Mucosa of descending colon (tissue), 3 donors: ENCODE data around the gene CMTR1. TPM values are rescaled to one million over a fixed set of nuclear protein-coding genes. Genes with fewer than 3 reads are reported as not detected.
A peak's percentile ranks its signal among the peaks of the same experiment; 100 is the strongest.

Experiments used
- ATAC-seq: fragments of 200-7000 bp; cut with Tn5 transposase; one replicate; pipeline ENCODE4 v1.9.1; 2020; ENCODE audit warnings: mild to moderate bottlenecking, moderate library complexity
- DNase-seq, 3 donors: peaks; one replicate each; pipeline ENCODE4 v3.0.0-alpha.2; 2020
- H3K36me3 ChIP-seq: fragments of 200-600 bp; one replicate; pipeline ENCODE4 v1.8.0; 2021; ENCODE audit warnings: low read depth, mild to moderate bottlenecking
- H3K4me1 ChIP-seq: fragments of 200-600 bp; one replicate; pipeline ENCODE4 v1.8.0; 2021; ENCODE audit warnings: low read depth, mild to moderate bottlenecking
- H3K4me3 ChIP-seq: fragments of 200-600 bp; one replicate; pipeline ENCODE4 v1.8.0; 2021; ENCODE audit warnings: mild to moderate bottlenecking
- H3K9me3 ChIP-seq: fragments of 200-600 bp; one replicate; pipeline ENCODE4 v1.8.0; 2021; ENCODE audit warnings: mild to moderate bottlenecking
- intact Hi-C, 2 donors: fragments of 100-400 bp; cut with DNase I in 1 of 2; cut with micrococcal nuclease in 1 of 2; formaldehyde crosslinking; loops; one replicate each; pipeline versions ENCODE4 v1.11.0 to v1.11.1; 2022; cut with DNase I, micrococcal nuclease
- total RNA-seq, 3 donors: library from RNA; stranded (reverse); fragmentation: NEBNext Ultra II Directional in 2 of 3; extraction: Animal tissue kit (Norgen Biotek cat#: 25700) in 2 of 3; gene quantifications; one replicate each; pipeline versions ENCODE4 v1.2.1 to v1.2.4, GENCODE V29; 2021 to 2023
- TF ChIP-seq, protein P1 (sequence below): fragments of 200-600 bp; IDR thresholded peaks from one replicate; pipeline ENCODE4 v1.8.0; 2022; ENCODE audit warnings: antibody characterized with exemption, mild to moderate bottlenecking
- donor health status: DM: no; HTN: no; CAD: no; lungs with moderate emphysema.
- donor health status: DM: no; HTN: no; CAD: no.
- donor health status: DM: no; HTN: yes; CAD: no.

The CMTR1 gene
- total RNA-seq, 3 donors from 2014 or later = 26.1 to 49.8 (median 27.5) TPM

DNA sequence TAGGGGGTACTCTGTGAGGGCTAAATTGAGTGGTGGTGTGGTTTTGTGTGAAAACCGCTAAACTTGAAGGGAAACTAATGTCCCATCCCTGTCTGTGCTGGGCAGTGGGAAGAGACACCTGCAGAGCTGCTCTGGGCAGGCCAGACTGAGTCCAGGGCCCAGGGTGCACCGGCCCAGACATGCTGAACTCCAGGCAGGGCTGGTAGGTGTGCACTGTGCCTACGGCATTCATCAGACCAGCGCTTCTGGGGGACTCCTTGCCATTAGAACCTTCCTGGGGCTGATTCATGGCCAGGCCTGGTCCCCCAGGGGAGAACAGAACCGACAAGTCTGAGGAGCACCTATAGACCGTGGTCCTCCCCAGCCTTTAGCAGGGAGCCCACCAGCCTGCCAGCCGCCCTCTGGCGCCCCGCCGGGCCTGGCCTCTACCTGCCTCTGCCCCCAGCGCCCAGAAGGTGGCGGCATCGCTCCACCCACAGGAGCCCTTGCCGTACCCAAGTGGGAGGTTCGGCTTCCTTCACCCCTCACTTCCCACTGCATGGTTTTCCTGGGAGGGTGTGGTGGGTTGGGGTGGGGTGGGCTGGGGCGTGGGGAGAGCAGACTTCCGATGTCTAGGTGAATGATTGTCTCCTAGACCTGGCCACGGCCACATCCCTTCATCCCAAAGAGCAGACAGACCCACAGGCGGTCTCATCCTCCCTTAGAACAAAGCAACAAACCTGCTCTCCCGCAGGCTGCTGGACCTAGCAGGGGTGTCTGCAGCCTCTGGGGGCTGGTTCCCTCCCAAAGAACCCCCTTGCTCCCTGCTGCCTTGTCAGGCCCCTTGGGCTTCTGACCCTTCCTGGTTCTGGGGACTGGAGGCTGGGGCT lies 51.1 kb downstream of the CMTR1 start:
- intact Hi-C loops = no loop called here
- Histone ChIP-seq H3K4me1 (no peaks in the 10 kb centered on the region), H3K4me3 (no peak overlapping the region), H3K36me3 (no peaks in the 10 kb centered on the region), H3K9me3 (no peaks in the 10 kb centered on the region)
- TF ChIP-seq, protein P1, sequence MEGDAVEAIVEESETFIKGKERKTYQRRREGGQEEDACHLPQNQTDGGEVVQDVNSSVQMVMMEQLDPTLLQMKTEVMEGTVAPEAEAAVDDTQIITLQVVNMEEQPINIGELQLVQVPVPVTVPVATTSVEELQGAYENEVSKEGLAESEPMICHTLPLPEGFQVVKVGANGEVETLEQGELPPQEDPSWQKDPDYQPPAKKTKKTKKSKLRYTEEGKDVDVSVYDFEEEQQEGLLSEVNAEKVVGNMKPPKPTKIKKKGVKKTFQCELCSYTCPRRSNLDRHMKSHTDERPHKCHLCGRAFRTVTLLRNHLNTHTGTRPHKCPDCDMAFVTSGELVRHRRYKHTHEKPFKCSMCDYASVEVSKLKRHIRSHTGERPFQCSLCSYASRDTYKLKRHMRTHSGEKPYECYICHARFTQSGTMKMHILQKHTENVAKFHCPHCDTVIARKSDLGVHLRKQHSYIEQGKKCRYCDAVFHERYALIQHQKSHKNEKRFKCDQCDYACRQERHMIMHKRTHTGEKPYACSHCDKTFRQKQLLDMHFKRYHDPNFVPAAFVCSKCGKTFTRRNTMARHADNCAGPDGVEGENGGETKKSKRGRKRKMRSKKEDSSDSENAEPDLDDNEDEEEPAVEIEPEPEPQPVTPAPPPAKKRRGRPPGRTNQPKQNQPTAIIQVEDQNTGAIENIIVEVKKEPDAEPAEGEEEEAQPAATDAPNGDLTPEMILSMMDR = peak; percentile 34
- peak; percentile 84 for ATAC-seq
- peak; percentile 58 to 74 (median 64) for DNase-seq

DNA sequence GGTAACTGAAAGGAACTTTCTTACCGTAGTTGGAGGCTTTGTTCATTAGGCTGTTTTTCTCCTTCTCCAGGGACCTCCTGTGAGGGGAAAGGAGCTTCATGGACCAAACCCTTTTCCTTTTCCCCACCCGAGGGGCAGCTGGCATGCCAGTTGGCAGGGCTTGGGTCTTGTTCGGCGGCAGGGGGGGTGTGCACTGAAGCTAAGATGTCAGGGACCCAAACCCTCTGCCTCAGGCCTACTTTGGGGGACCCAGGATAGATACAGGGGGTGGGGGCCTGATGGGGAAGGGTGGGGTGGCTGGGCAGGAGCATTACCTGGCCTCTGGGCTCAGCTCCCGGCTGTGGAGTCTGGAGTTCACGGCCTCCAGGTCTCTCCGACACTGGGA lies 51.8 kb downstream of the CMTR1 start:
- intact Hi-C loops = no loop called here
- TF ChIP-seq, protein P1 = no peak
- no peak for DNase-seq

GRCh38 chr6:37485291-37485702 lies 52.3 kb downstream of the CMTR1 start:
- H3K9me3 ChIP-seq = no peaks in the 10 kb centered on the region
- no peak for ATAC-seq
- H3K36me3 ChIP-seq = no peaks in the 10 kb centered on the region
- no peak overlapping the region for H3K4me3 ChIP-seq
- H3K4me1 ChIP-seq = no peaks in the 10 kb centered on the region
- TF ChIP-seq, protein P1 = no peak
- DNase-seq = no peak
- intact Hi-C loops = no loop called here

More for the DNA sequence above, 51.8 kb downstream of the CMTR1 start:
- no peak for ATAC-seq
- Histone ChIP-seq H3K9me3 (no peaks in the 10 kb centered on the region), H3K4me1 (no peaks in the 10 kb centered on the region), H3K36me3 (no peaks in the 10 kb centered on the region), H3K4me3 (no peak overlapping the region)

GRCh38 chr6:37486121-37486839 lies 53.3 kb downstream of the CMTR1 start:
- DNase-seq (no peak), ATAC-seq (no peak)
- TF ChIP-seq, protein P1 = no peak
- no peaks in the 10 kb centered on the region for H3K36me3 ChIP-seq
- no peak overlapping the region for H3K4me3 ChIP-seq
- H3K4me1 ChIP-seq = no peaks in the 10 kb centered on the region
- H3K9me3 ChIP-seq = no peaks in the 10 kb centered on the region
- intact Hi-C loops = no loop called here

DNA sequence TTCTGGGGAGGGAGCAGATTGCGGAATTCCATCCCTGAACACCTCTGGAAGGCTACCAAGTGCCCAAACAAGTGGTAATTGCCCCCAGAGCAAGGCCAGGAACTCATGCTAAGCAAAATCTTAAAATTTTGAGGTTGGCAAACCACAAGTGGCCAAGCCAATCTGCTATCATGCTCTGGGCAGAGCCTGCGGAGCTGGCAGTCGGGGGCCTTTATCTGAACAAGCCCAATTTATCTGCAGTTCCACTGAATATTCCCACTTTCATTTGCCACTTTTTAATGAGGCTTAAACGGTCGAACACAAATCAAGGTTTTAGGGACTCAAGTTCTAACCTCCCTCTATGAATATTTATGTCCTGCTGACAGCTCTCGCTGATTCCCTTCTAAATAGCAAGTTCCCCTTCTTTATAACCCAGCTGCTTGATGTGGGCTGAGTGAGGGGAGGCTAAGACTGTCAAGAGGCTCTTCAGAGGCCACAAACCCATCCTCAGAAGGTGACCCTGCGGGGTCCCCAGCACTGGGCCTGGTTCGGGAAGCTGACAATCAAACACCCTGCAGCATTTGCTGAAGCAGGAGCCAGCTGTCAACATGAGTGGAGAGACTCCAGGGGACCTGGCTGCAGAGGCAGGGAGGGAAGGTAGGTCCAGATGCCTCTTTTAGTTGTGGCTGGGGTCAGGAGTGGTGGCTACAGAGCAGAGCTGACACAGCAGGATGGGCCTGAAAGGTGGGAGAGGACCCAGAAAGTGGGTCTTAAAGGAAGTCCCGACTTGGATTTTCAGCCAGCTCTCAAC lies 54.8 kb downstream of the CMTR1 start:
- TF ChIP-seq, protein P1 = no peak
- no peak for ATAC-seq

More for the DNA sequence above, 54.8 kb downstream of the CMTR1 start:
- H3K4me3 ChIP-seq = no peak overlapping the region
- H3K4me1 ChIP-seq = no peaks in the 10 kb centered on the region
- DNase-seq = no peak
- intact Hi-C loops = no loop called here
- H3K9me3 ChIP-seq = no peaks in the 10 kb centered on the region
- H3K36me3 ChIP-seq = no peaks in the 10 kb centered on the region
